Adipocyte (in vitro differentiated cells): ENCODE data around the gene SEMA6D.

Source experiments
- DNase-seq: peaks from one replicate; pipeline ENCODE4 v3.0.0-alpha.2; 2015; ENCODE audit warnings: low read depth
- H3K27me3 ChIP-seq: replicated peaks from 2 replicates; pipeline ENCODE4 v1.7.0; 2013; ENCODE audit warnings: mild to moderate bottlenecking, low read length, moderate library complexity; ENCODE audit not compliant: control insufficient read depth, insufficient read depth
- H3K36me3 ChIP-seq: 2 replicates; pipeline ENCODE4 v1.7.0; 2013; ENCODE audit warnings: low read length, mild to moderate bottlenecking, moderate library complexity; ENCODE audit not compliant: control insufficient read depth, insufficient read depth, severe bottlenecking
- H3K4me1 ChIP-seq: 2 replicates; pipeline ENCODE4 v1.7.0; 2013; ENCODE audit warnings: mild to moderate bottlenecking, low read length, moderate library complexity; ENCODE audit not compliant: control insufficient read depth, insufficient read depth
- H3K4me3 ChIP-seq: 2 replicates; pipeline ENCODE4 v1.7.0; 2013; ENCODE audit warnings: mild to moderate bottlenecking, low read length, moderate library complexity
- H3K9ac ChIP-seq: 2 replicates; pipeline ENCODE4 v1.7.0; 2013; ENCODE audit warnings: mild to moderate bottlenecking, low read length, moderate library complexity
- H3K9me3 ChIP-seq: 2 replicates; pipeline ENCODE4 v1.7.0; 2013; ENCODE audit warnings: mild to moderate bottlenecking, low read length, moderate library complexity; ENCODE audit not compliant: control insufficient read depth

SEMA6D gene

DNA sequence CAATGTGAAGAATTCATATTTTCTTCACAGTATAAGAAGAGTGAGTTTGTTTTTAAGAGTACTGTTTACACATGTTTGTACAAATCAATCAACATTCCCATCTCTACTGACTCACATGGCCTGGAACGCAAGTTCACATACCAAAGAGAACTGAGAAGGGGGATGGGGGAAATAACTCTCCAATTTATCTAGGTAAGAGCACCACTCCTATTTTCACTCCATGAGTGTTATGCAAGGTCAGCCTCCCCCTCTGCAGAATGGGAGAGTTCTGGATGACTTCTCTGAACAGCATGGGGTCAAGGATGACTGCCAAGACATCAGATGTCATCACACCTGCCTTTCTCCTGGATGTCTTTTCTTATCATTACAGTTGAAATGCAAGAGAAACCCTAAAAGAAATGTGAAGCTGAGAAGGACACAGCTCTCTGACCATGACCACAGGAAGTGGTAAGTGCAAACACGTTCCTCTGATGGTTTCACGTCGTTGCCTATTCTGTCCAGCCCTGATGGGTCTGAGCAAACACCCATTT, 95.2 kb downstream of the SEMA6D start:
- H3K9me3 ChIP-seq = no peaks in the 10 kb centered on the region
- H3K27me3 ChIP-seq = peaks cover 22% of the 10 kb centered on the region
- no peak overlapping the region for H3K4me3 ChIP-seq
- H3K9ac ChIP-seq = no peak overlapping the region
- H3K4me1 ChIP-seq = no peaks in the 10 kb centered on the region
- H3K36me3 ChIP-seq = no peaks in the 10 kb centered on the region
- peak; percentile 41 for DNase-seq

DNA sequence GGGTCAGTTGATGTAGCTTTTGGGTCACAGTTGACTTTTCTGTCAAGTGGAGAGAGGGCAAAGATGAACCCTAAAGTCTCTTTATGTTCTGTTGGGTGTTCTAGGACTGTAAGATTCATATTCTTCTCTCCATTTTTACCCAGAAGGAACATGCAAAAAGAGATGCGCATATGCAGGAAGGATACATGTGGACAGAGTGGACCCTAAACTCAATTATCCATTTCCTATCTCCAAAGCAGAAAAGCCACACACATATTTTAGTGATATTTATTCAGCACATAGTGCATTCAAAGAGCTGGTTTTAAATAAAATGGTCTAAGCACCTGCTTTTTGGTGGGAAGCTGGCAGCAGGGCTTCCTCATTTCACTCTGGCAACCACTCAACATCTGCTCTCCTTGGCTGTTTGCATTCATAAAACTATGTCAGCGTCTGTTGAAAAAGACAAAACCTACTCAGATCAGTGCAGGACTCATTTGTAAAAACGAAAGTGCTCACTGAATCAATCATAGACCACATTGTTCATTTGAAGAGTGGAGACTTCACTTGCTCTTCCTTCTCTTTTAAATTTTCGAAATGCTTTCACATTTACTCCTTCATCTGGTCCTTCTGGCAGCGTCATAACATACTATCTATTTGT, 96.6 kb downstream of the SEMA6D start:
- Histone ChIP-seq H3K36me3 (no peaks in the 10 kb centered on the region), H3K9me3 (no peaks in the 10 kb centered on the region), H3K4me1 (no peaks in the 10 kb centered on the region), H3K4me3 (no peak overlapping the region), H3K9ac (no peak overlapping the region), H3K27me3 (peaks cover 30% of the 10 kb centered on the region)
- DNase-seq = no peak

DNA sequence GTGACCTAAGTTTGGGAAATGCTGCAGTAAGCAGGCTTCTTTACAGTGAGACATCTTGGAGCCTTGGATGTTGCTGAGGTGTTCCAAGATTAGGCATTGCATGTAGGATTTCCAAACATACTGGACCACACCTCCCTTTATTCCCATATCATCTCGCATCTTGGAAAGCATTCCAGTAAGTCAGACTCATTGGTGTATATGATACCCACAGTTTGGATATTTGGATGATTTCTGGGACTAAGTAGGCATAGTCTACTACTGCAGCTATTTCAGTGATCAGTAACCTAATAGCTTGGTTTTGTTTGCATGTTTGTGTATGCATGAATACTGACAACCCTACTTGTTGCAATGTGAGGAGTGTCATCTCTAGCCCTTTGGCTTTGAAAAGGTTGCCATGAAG, 97.3 kb downstream of the SEMA6D start:
- Histone ChIP-seq H3K9ac (no peak overlapping the region), H3K4me3 (no peak overlapping the region), H3K36me3 (no peaks in the 10 kb centered on the region), H3K9me3 (no peaks in the 10 kb centered on the region), H3K4me1 (peaks cover 2% of the 10 kb centered on the region), H3K27me3 (peaks cover 30% of the 10 kb centered on the region)
- no peak for DNase-seq

DNA sequence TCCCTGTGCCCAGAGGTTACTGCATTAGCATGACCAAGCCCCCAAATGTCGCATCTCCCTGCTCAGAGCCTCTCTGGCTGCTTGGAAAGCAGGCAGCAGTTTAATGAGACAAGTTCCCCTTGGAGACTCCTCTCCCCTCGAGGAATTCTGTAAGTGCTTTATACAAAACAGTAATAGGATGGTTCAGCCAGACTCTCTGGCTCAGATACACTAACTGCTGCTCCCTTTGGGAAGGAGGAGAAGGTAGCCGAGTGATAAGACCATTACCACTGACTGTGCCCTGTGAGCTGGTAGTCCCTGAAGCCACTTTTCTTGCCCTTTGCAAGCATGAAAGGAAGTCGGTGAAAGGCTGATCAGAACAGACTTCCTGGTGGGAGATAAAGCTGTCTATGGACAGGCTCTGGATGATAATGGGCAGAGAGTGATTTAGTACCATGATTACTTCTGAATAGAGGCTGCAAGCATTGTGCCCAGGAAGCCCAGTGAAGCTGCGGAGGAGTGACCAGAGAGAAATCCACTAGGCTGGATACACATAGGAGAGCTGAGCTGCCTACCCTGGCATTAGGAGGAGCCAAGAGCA, 100.8 kb downstream of the SEMA6D start:
- Histone ChIP-seq H3K9ac (no peak overlapping the region), H3K27me3 (peaks cover 30% of the 10 kb centered on the region), H3K9me3 (no peaks in the 10 kb centered on the region), H3K4me3 (no peak overlapping the region), H3K4me1 (peaks cover 17% of the 10 kb centered on the region), H3K36me3 (no peaks in the 10 kb centered on the region)
- DNase-seq = no peak

DNA sequence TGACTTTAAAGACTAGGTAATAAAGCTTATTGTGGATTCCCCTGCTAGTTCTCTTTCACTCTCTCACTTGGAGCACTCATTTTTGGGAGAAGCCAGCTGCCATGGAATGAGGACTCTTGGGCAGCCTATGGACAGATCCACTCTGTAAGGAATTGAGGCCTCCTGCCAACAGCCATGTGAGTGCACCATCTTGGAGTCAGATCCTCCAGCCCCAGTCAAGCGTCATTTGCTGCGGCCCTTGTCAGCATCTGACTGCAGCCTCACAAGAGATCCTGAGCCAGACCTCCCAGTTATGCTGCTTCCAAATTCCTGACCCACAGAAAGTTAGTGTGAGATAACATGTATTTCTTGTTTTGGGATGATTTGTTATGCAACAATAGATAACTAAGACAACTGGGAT, 101.9 kb downstream of the SEMA6D start:
- H3K36me3 ChIP-seq = no peaks in the 10 kb centered on the region
- H3K27me3 ChIP-seq = peaks cover 30% of the 10 kb centered on the region
- H3K4me3 ChIP-seq = no peak overlapping the region
- DNase-seq = no peak
- H3K4me1 ChIP-seq = peaks cover 17% of the 10 kb centered on the region
- no peak overlapping the region for H3K9ac ChIP-seq
- no peaks in the 10 kb centered on the region for H3K9me3 ChIP-seq

DNA sequence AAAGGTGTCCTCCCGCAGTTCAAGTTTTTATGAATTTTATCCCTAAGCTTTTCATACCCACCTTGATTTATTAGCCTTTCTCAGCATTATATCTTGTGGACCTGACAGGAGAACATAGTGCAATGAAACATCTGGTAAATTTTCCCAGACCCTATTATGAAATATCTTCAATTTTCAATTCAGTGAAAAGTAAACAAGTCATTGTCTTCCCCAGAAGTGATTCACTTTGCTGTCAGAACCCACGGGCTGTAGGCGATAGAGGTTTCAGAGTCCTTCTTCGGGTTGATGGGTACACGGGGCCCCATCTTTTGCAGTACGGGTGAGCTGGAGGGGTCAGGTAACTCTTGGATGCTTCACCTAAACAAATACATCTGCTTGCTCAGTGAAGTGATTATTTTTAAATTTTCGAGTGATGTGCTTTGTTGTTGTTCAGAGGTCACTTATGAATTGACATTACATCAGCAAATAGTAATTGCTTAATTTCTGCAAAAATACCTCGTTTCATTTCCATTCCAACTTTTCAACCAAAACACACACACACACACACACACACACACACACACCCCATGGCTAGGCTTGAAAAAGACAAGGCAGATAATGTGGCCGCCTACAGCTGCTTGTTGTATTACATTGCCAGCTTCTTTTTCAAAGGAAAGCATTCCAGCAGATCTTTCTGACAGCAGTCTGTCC, 102.9 kb downstream of the SEMA6D start:
- DNase-seq = peak; percentile 17
- H3K9me3 ChIP-seq = no peaks in the 10 kb centered on the region
- peaks cover 30% of the 10 kb centered on the region for H3K27me3 ChIP-seq
- no peaks in the 10 kb centered on the region for H3K36me3 ChIP-seq
- no peak overlapping the region for H3K9ac ChIP-seq
- H3K4me1 ChIP-seq = peaks cover 17% of the 10 kb centered on the region
- H3K4me3 ChIP-seq = peak overlapping the region; percentile 32

DNA sequence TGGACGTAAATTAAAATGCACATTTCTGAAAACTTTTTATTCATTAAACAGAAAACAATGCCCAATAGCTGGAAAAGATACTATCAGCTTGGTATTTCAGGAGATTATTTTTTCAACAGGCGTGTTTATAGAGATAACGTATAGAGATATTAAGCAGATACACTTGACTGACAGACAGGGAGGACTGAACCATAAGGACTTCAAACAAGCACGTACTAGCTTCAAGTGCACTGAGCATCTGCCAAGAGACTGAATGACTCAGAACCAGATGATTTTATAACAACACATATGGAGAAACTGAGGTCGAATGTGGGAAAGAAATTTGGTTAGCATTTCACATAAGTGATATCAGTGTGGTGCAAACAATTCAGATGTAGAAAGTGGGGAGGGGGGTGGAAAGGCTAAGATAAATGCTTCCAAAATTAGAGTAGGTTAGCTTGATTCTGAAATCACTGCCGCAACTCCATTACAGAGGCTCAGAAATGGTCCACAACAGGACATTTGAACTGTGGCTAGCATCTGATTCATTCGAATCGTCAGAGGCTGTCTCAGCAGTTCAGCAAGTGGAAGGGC, 103.5 kb downstream of the SEMA6D start:
- DNase-seq = peak; percentile 61
- peaks cover 24% of the 10 kb centered on the region for H3K27me3 ChIP-seq
- H3K36me3 ChIP-seq = no peaks in the 10 kb centered on the region
- no peaks in the 10 kb centered on the region for H3K9me3 ChIP-seq
- H3K4me1 ChIP-seq = peaks cover 17% of the 10 kb centered on the region
- H3K9ac ChIP-seq = no peak overlapping the region
- no peak overlapping the region for H3K4me3 ChIP-seq

DNA sequence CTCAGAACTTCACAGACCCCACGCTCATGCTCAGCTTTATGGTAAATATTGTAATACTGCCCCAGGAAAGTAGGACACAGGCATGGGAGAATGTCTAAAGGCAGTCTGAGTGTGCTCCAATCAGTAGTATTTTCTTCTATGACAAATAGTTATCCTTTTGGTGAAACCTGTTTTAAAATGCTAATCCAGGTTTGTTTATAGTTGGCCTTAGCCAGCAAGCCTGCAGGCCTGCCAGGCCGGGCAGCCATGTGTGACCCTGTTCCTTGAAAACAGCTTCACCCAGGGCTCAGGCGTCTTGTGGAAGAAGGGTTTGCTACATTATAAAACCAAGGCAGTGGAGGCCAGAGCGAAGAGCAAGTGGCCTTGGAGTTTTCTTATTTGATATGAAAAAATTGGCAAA, 104.7 kb downstream of the SEMA6D start:
- no peak overlapping the region for H3K9ac ChIP-seq

More for the DNA sequence above, 104.7 kb downstream of the SEMA6D start:
- no peak overlapping the region for H3K4me3 ChIP-seq
- H3K36me3 ChIP-seq = no peaks in the 10 kb centered on the region
- peaks cover 17% of the 10 kb centered on the region for H3K4me1 ChIP-seq
- no peaks in the 10 kb centered on the region for H3K9me3 ChIP-seq
- DNase-seq = no peak
- H3K27me3 ChIP-seq = peaks cover 19% of the 10 kb centered on the region
